HG03097 (cell line): ENCODE results near the gene EHMT1.

Experiments
- ATAC-seq: cut with Tn5 transposase; IDR thresholded peaks from one replicate; pipeline ENCODE4 v1.9.1; 2021; ENCODE audit not compliant: unreplicated experiment, low FRiP score

Gene EHMT1

DNA sequence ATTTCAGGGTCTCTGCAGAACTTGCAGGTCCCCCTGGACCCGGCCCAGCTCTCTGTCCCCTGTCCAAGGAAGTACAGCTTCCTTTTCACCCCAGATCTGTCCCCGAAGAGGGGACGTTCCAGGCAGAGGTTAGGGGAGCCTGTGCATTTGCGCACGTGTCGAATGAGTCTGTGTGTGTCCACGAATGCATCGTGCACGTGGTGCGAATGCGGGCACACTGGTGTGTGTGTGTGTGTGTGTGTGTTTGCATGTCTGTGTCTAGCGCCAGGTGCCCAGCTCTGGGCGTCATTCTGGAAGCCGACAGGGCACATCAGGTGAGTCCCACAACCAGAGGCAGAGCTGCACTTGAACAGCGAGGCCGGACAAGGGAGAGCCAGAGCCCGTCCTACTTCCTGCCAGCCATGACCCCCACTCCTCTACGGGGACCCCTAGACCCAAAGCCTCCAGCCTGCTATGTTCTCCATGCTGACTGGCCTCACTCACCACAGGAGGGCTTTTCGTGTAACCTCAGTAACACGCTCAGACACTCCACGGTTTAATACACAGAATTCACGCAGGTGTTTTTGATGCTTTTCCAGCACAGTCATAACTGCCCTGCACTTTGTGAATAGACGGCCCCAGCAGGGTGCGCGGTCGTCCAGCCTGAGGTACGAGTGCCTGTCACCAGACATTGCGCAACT, 217.5 kb downstream of the EHMT1 start:
- no peak for ATAC-seq

DNA sequence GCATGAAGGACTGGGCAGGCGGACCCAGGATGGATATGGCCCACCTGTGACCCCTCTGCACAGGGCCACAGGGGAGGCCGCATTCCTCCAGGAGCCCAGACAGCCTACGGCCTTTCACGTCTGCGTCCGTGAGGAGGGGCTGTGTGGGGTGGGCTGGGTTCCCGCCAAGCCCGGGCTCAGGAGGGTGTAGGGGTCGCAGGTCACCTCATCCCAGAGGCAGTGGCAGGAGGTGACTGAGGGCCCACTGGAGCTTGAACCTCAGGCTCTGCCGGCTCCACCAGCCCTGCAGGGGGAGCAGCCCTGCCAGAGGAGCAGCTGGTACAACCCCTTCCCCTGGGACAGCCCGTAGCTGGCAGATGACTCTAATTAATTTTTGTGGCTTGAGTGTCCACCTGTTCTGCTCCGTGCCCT, 218.0 kb downstream of the EHMT1 start:
- ATAC-seq, result no peak

DNA sequence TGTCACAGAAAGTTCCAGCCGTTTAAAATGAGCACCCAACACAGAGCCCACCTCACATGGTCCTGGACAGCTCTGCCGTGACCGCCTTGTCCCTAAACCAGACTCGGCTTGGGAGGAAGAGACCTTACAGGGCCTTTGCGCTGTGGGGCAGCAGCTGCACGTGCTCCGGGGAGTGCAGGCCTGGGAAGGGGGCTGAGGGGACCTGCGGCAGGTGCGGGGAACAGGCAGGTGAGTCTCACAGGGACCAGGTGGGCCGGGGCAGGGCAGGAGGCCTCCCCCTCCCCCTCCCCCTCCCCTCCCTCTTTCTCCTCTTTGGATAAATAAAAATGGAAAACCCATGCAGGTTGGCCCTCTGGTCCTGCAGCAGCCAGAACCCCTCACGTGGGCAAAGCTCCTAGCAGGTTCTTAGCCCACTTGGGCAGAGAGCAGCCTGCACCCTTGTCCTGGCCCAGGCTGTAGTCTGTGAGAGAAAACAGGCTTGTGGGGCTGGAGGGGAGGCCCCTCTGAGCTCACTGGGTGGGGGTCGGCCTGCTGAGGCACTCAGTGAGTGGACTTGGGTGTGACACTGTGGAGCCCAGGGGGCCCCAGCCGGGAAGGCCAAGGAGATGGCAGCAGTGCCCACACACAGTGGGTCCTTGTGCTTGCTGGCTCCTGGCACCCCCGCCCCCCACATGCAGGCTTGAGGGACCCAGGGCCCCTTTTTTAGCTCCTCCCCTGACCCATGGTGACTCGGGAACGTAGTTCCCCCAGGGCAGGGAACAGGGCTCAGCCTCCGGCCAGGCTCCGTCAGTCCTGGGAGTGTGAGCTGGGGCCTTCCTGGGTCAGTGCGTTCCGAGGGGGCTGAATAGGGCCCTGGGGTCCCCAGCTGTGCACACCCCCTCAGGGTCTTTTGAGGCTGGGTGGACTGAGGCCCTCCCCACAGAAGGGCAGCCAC, 218.8 kb downstream of the EHMT1 start:
- no peak for ATAC-seq

DNA sequence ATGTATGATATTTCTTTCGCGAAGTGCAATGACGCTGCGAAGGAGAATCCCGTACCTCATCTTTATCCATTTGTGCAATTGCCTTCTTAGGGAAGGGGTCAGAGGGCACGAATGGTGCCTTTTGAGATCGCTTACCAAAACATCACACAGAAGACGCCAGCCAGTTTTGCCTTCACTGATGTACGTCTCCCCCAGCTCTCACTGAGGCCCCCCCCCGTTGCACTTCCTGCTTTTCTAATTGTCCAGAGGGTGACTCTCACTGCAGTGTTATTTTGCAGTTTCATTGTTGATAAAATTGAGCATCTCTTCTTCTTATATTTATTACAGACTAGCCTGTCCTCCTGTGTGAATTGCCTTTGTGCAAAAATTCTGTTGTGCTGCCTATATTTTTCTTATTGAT, 219.8 kb downstream of the EHMT1 start:
- no peak for ATAC-seq

DNA sequence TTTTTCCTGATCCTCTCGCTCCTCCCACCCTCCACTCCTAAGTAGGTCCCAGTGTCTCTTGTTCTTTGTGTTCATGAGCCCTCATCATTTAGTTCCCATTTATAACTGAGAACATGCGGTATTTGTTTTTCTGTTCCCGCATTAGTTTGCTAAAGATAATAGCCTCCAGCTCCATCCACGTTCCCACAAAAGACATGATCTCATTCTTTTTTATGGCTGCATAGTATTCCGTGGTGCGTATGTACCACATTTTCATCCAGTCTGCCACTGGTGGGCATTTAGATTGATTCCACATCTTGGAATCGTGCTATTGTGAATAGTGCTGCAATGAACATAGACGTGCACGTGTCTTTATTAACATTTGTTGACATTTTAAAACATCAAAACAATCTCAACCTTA, 224.6 kb downstream of the EHMT1 start:
- ATAC-seq, result no peak

DNA sequence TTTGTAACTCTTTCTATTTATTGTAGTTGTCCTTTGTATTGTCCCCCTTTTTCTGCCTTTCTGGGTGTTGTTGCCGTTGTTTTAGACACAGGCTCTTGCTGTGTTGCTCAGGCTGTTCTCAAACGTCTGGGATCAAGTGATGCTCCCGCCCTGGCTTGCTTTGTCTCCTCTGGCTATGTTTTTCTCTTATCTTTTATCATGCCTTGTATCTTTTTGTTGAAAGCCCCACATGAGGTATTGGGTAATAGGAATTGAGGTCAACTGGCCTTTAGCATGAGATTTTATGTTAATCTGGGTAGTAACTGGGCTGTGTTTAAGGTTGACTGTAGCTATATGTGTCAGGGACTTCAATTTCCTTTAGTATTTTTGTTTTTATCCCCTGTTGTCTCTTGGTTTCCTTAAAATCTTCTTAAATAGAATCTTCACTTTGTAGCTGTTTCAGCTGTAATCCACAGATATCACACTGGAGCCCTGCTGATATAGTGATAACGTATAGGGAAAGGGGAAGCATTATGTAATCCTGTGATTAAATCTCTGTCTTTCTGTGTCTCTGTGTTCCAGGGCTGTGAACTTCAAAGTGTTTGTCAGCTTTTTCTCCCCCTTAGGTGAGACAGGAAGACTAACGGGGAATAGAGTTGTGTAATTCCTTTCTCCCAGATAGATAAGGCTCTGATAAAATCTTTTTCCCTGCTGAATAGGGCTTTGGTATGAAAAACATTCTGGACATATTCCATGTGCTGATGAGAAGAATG, 232.9 kb downstream of the EHMT1 start:
- no peak for ATAC-seq

DNA sequence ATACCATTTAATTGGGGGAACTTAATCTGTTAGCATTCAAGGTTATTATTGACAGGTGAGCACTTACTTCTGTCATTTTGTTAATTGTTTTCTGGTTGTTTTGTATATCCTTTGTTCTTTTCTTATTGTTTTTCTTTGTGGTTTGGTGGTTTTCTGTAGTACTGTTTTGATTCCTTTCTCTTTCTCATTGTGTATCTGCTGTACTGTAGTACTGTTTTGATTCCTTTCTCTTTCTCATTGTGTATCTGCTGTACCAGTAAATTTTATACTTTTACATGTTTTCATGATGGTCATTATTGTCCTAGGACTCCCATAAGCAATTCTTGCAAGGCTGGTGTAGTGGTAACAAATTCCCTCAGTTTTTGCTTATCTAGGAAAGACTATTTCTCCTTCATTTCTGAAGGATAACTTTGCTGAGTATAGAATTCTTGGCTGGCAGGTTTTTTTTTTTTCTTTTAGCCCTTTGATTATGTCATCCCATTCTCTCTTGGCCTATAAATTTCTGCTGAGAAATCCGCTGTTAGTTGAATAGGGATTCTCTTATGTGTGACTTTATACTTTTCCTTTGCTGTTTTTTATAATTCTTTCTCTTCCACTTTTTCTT, 234.7 kb downstream of the EHMT1 start:
- no peak for ATAC-seq

DNA sequence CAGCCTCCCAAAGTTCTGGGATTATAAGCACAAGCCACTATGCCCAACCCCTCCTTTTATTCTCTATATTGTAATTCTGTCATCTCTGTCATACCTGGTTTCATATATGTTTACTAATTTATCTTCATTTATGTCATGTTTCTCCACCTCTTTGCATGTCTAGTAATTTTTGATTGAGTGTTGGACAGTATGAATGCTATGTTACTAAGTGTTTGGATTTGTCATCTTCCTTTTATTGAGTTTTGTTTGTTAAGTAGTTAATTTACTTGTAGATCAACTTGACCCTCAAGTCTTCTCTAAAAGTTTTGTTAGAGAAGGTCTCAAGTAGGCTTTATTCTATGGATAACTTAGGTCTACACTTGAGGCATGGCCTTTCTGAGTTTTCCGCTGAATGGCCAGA, 241.6 kb downstream of the EHMT1 start:
- no peak for ATAC-seq

DNA sequence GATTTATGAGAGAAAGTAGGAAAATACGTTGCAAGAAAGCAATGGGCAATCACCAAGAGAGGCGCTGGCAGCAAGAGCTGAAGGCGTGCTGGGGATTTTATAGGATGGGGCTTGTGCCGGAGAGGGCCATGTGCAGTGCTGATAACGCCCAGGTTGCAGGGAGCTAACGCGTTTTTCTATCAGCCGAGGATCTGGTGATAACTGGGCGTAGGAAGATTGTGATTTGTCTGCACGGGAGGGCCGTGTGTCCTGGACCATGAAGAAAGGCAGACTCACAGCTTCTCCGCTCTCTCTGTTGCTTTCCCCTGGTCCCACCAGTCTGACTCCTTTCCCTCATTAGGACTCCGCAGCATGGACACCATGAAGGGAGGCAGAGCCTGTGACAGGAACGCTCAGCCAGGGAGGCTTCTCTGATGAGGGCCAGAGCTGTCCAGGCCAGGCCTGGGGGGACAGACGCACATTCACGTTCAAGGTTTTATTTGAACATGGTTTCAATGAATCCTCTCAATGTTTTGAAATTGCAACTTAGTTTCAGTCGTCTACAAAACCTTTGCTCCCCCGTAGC, 246.9 kb downstream of the EHMT1 start:
- ATAC-seq, result no peak

DNA sequence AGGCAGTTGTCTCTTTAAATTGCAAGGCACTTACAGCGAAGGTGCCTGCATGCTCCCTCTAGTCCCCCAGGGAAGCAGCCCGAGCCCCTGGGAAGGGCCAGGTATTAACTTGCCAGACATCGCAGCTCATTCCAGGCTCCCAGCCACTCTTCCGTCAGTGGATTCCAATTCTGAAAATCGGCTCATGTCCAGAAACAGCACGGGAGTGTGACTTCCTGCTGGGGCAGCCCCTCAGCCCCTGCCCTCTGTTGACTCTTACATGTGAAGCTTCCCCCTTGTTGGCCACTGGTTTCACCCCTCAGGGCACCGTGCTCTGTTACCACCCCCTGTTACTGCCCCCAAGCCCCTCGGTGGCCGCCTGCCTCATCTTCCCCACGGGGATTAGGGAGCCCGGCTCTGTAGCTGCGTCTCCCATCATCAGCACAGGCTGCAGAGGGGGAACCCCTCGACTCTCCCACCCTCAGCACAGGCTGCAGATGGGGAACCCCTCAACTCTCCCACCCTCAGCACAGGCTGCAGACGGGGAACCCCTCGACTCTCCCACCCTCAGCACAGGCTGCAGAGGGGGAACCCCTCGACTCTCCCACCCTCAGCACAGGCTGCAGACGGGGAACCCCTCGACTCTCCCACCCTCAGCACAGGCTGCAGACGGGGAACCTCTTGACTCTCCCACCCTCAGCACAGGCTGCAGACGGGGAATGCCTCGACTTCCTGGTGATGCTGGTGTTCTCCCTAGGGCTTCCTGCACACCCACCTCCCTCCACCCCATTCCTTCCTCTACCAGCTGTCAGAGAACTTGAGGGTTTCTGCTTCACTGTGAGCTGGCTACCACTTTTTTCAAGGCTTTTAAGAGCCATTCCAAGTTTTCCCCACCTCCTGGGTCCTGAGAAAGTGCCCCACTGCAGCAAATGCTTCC, 247.7 kb downstream of the EHMT1 start:
- no peak for ATAC-seq

DNA sequence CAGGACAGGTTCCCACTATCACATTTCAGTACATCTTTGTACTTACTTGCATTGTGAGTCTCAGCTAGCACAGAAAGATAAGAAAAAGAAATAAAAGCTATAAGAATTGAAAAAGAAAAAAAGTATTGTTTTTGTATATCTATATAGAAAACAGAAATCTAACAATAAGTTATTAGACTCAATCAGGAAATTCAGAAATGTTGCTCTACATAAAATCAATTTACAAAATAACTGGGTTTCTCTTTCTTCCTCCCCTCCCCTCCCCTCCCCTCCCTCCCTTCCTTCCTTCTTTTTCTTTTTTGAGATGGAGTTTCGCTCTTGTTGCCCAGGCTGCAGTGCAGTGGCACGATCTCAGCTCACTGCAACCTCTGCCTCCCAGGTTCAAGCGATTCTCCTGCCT, 251.6 kb downstream of the EHMT1 start:
- no peak for ATAC-seq

DNA sequence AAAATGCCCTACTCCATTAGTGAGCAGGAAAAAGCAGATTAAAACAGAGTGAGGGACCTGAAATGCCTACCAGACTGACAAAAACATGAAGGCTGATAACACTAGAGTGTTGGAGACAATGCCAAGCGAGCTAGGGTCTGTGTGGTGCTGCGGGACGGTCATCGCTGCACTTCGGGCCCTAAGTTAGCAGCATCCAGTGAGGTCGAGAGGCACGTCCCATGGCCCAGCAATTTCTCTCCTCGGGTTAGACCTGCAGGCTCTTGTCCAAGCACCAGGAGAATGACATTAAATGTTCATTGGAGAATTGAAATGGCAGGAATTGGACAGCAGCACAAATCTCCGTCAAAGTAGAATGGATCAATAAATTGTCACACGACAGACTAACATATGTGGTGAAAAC, 253.5 kb downstream of the EHMT1 start:
- ATAC-seq, result no peak

DNA sequence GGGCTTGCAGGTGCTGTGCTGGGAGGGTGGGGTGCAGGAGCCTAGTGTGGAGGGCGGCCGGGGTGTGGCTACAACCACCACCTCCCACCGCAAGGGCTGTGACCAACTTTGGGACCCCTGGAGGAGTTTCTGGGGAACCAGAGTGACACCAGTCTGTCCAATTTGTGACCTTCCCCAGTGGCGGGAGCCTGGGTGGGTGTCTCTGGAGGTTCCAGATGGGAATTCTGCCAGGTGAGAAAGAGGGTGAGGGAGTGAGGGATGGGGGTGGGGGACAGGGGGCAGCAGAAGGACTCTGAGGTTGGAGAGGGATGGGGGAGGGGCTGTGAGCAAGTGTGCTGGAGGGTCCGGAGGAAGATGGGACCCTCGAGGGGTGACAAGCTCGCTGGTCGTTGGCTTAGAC, 254.6 kb downstream of the EHMT1 start:
- no peak for ATAC-seq

DNA sequence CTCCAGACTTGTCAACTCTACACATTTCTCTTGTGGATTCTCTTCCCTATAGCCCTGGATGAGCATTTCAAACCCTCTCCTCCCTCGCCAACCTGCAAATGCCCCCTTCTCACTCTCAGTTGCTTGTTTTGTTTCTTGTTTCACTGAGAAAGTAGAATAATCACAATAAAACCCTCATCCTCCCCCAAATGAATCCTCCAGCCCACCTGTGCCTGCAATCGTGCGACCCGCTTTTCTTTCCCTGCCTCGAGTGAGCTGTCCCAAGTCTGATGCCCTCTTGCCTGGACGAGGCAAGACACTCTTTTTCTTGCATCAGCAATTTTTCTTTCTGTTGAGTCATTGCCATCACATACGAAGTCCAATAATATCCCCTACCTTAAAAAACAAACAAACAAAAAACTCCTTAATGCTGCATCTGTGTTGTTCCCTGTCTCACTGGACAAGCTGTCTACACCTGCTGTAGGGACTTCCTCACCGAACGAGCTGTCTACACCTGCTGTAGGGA, 255.1 kb downstream of the EHMT1 start:
- no peak for ATAC-seq

DNA sequence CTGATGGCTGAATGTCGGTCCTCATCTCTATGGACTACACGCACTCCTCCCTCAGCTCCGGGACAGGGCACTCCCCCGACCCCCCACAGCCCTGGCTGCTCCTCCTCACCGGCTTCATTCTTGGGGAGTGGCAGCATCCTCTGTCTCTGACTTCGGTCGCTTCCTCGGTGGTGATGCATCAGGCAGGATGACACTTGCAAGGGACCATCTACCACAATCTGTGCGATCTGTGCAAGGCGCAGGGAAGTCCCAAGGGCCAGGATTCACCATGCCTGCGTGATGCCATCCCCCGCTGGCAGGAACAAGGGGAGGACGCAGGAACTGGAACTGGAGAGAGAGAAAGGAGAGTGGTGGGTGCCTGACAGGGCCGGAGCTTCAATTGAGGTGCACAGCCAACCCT, 256.5 kb downstream of the EHMT1 start:
- ATAC-seq, result no peak

DNA sequence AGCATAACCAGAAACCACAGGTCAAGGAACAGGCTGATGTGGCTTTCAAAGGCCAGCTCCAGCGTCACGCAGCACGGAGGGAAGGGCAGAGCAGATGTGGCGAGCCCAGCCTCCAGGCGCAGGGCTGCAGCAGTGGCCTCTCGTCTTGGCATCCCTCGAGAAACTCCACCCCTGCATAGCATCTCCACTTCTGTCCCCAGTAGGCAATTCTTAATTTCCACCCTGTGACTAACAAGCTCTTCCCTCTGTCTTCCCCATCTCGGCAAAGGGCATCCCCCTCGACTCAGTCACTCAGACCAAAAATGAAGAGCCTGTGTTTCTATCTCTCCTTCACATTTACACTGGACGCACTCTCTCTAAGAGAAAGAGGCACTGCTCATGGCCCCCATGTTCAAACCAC, 257.0 kb downstream of the EHMT1 start:
- ATAC-seq, result no peak

DNA sequence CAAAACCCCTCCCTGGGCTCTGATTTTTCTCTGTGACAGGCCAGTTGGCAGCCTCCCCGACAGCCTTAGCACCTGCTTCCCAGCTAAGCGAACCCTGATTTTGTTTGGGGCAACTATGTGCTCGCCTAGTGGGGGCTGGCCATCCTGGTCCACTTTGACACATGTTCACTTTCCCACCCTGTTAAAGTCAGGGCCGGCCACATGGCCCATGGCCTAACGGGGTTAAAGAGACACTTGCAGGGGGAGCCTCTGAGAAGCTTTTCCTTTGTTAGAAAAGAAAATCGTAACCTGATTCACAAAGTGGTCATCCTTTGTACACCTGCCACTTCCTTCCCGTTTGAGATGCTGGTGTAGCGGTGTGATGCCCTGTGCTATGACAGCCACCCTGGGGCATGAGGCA, 257.5 kb downstream of the EHMT1 start:
- ATAC-seq, result no peak

DNA sequence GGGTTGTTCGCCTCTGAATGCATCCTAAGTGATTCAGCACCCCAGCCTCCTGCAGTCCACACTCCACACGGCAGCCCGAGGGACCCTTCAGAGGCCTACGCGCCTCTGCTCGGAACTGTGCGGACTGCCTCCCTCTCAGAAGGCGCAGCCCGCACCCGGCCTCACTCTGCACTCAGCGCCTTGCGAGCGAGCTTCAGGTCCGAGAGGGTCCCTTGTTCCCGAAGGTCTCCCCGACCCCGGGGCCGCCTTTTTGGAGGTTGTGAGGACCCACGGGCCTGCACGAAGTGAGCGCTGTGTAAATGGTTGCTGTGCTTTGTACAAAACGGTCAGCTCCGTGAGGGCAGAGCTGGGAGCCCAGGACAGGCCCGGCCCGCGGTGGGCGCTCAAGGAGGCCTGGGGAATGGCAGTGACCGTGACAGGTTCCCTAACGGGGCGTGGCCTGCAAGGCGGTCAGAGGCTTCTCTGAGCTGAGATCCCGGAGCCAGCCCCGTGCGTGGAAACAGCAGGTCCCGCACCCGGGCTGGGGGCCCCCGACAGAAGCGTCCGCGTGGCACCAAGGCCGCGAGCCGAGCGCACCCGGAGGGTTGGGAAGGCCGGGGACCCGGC, 258.1 kb downstream of the EHMT1 start:
- no peak for ATAC-seq
